Activated B cell treated with CpG ODN at 0.5 μM for 24 hours (primary cell): ENCODE data around the gene CNOT4. TPM values are rescaled to one million over a fixed set of nuclear protein-coding genes. Genes with fewer than 3 reads are reported as not detected.

Source experiments
- ATAC-seq: fragments of 200-7000 bp; cut with Tn5 transposase; one replicate; pipeline ENCODE4 v1.10.0; 2021; ENCODE audit warnings: low read depth, mild to moderate bottlenecking, moderate library complexity
- CTCF ChIA-PET: fragments of 350-600 bp; sonication (Branson Sonifier 250); formaldehyde crosslinking; loops from one replicate; lab custom pipeline; 2021; ENCODE audit warnings: antibody characterized with exemption; lab: Charles Lee
- POLR2A ChIA-PET: fragments of 350-600 bp; sonication (Branson Sonifier 250); formaldehyde crosslinking; loops from one replicate; lab custom pipeline; 2021; ENCODE audit warnings: antibody characterized with exemption; lab: Charles Lee
- DNase-seq: peaks from one replicate; pipeline ENCODE4 v3.0.0; 2022
- H3K27ac Mint-ChIP-seq: one replicate; pipeline ENCODE4 v1.8.0; 2020; ENCODE audit warnings: mixed read lengths
- H3K27me3 Mint-ChIP-seq: one replicate; pipeline ENCODE4 v1.8.0; 2021; ENCODE audit warnings: mixed read lengths
- H3K36me3 Mint-ChIP-seq: one replicate; pipeline ENCODE4 v1.8.0; 2021; ENCODE audit warnings: low read depth, mixed read lengths
- H3K4me1 Mint-ChIP-seq: one replicate; pipeline ENCODE4 v1.8.0; 2021; ENCODE audit warnings: mixed read lengths
- H3K4me3 Mint-ChIP-seq: one replicate; pipeline ENCODE4 v1.8.0; 2020; ENCODE audit warnings: mild to moderate bottlenecking, mixed read lengths
- H3K9me3 Mint-ChIP-seq: one replicate; pipeline ENCODE4 v1.8.0; 2020; ENCODE audit warnings: mixed read lengths
- CTCF ChIP-seq: fragments of 200-600 bp; IDR thresholded peaks from one replicate; pipeline ENCODE4 v1.8.0; 2022; ENCODE audit warnings: antibody characterized with exemption, mild to moderate bottlenecking
- intact Hi-C: fragments of 100-400 bp; cut with micrococcal nuclease; formaldehyde crosslinking; loops from one replicate; pipeline ENCODE4 v1.15.1; 2024
- total RNA-seq: library from RNA; stranded (reverse); gene quantifications from 2 replicates; pipeline ENCODE4 v1.2.3, GENCODE V29; 2022

The CNOT4 gene
- total RNA-seq, 1 donor from 2014 or later, result 36.8 TPM

- H3K4me1 Mint-ChIP-seq, result no peaks in the 10 kb centered on the region
- no peaks in the 10 kb centered on the region for H3K27me3 Mint-ChIP-seq
- CTCF ChIA-PET, result interaction anchor here (0.6 kb wide), 1 partner anchor 68 kb away, joined by 3 read pairs; no protein-coding TSS in a partner anchor
- intact Hi-C loops, result no loop called here
- no peak overlapping the region for H3K27ac Mint-ChIP-seq
- POLR2A ChIA-PET, result no interaction called here
- no peak for DNase-seq
- TF ChIP-seq CTCF, result no peak
- no peaks in the 10 kb centered on the region for H3K36me3 Mint-ChIP-seq
- ATAC-seq, result no peak
- no peaks in the 10 kb centered on the region for H3K9me3 Mint-ChIP-seq
- no peak overlapping the region for H3K4me3 Mint-ChIP-seq
These were observed 168.9 kb downstream of the CNOT4 start for GRCh38 chr7:135341049-135341448.

- no peak overlapping the region for H3K27ac Mint-ChIP-seq
- TF ChIP-seq CTCF, result no peak
- peaks cover 2% of the 10 kb centered on the region for H3K9me3 Mint-ChIP-seq
- ChIA-PET POLR2A (no interaction called here), CTCF (no interaction called here)
- H3K4me3 Mint-ChIP-seq, result no peak overlapping the region
- H3K36me3 Mint-ChIP-seq, result no peaks in the 10 kb centered on the region
- no peaks in the 10 kb centered on the region for H3K27me3 Mint-ChIP-seq
- intact Hi-C loops, result no loop called here
- no peak for DNase-seq
- H3K4me1 Mint-ChIP-seq, result no peaks in the 10 kb centered on the region
- no peak for ATAC-seq
These were observed 171.8 kb downstream of the CNOT4 start for GRCh38 chr7:135337977-135338550.

GRCh38 chr7:135337506-135337905, 172.4 kb downstream of the CNOT4 start:
- ChIA-PET CTCF (no interaction called here), POLR2A (no interaction called here)
- no peak overlapping the region for H3K4me3 Mint-ChIP-seq
- TF ChIP-seq CTCF, result no peak
- H3K4me1 Mint-ChIP-seq, result no peaks in the 10 kb centered on the region
- intact Hi-C loops, result no loop called here
- H3K27ac Mint-ChIP-seq, result no peak overlapping the region
- peaks cover 3% of the 10 kb centered on the region for H3K9me3 Mint-ChIP-seq
- no peak for ATAC-seq
- H3K27me3 Mint-ChIP-seq, result no peaks in the 10 kb centered on the region
- no peak for DNase-seq
- H3K36me3 Mint-ChIP-seq, result no peaks in the 10 kb centered on the region

- DNase-seq, result no peak
- ATAC-seq, result no peak
- H3K27ac Mint-ChIP-seq, result no peak overlapping the region
- peaks cover 3% of the 10 kb centered on the region for H3K9me3 Mint-ChIP-seq
- intact Hi-C loops, result loop anchor here (1.0 kb wide), 2 partner anchors 54 to 702 kb away; no protein-coding TSS in a partner anchor
- TF ChIP-seq CTCF, result no peak
- no peaks in the 10 kb centered on the region for H3K36me3 Mint-ChIP-seq
- POLR2A ChIA-PET, result interaction anchor here (0.7 kb wide), 1 partner anchor 61 kb away, joined by 3 read pairs; no protein-coding TSS in a partner anchor
- CTCF ChIA-PET, result interaction anchor here (1.0 to 2.3 kb wide), 4 partner anchors 55 to 822 kb away, joined by 3 to 14 read pairs (median 6); no protein-coding TSS in a partner anchor
- H3K4me1 Mint-ChIP-seq, result no peaks in the 10 kb centered on the region
- no peak overlapping the region for H3K4me3 Mint-ChIP-seq
- no peaks in the 10 kb centered on the region for H3K27me3 Mint-ChIP-seq
These were observed 174.2 kb downstream of the CNOT4 start for GRCh38 chr7:135335628-135336139.

- ATAC-seq, result no peak
- intact Hi-C loops, result loop anchor here (1.0 kb wide), 2 partner anchors 54 to 702 kb away; no protein-coding TSS in a partner anchor
- H3K9me3 Mint-ChIP-seq, result peaks cover 3% of the 10 kb centered on the region
- H3K36me3 Mint-ChIP-seq, result no peaks in the 10 kb centered on the region
- H3K27ac Mint-ChIP-seq, result no peak overlapping the region
- H3K4me3 Mint-ChIP-seq, result no peak overlapping the region
- no peaks in the 10 kb centered on the region for H3K4me1 Mint-ChIP-seq
- H3K27me3 Mint-ChIP-seq, result no peaks in the 10 kb centered on the region
- ChIA-PET CTCF (interaction anchor here (1.0 to 2.3 kb wide), 4 partner anchors 54 to 821 kb away, joined by 3 to 14 read pairs (median 6); no protein-coding TSS in a partner anchor), POLR2A (interaction anchor here (0.6 kb wide), 1 partner anchor 207 kb away, joined by 4 read pairs; no protein-coding TSS in a partner anchor)
- no peak for TF ChIP-seq CTCF
- no peak for DNase-seq
These were observed 174.9 kb downstream of the CNOT4 start for GRCh38 chr7:135334830-135335543.
